HL-60 (cell line): ENCODE measurements around the gene LYPLAL1.

ENCODE experiments used
- DNase-seq, 2 experiments: peaks; one replicate each; pipeline ENCODE4 v3.0.0-alpha.2; 2010 to 2020; ENCODE audit warnings: low read depth in 1 of 2, low spot score in 1 of 2
- H3K27ac ChIP-seq: fragments of 250-450 bp; sonication (Bioruptor Pico); replicated peaks from 2 replicates; pipeline ENCODE4 v1.5.1; 2020; ENCODE audit warnings: mild to moderate bottlenecking, moderate library complexity
- H3K27me3 ChIP-seq: fragments of 250-450 bp; sonication (Bioruptor Pico); 2 replicates; pipeline ENCODE4 v1.5.1; 2021; ENCODE audit warnings: mild to moderate bottlenecking, moderate library complexity; ENCODE audit not compliant: insufficient read depth, poor library complexity, severe bottlenecking
- H3K4me3 ChIP-seq: replicated peaks from 2 replicates; pipeline ENCODE4 v1.5.1; 2011; ENCODE audit warnings: mild to moderate bottlenecking, control low read depth, low read length; ENCODE audit not compliant: insufficient read depth
- CTCF ChIP-seq: IDR thresholded peaks from one replicate; pipeline ENCODE4 v1.5.1; 2011; ENCODE audit warnings: low read length, control low read depth, inconsistent platforms; ENCODE audit not compliant: insufficient read depth
- GABPA ChIP-seq: IDR thresholded peaks from 2 replicates; pipeline ENCODE4 v1.6.1; 2012; ENCODE audit warnings: low read depth
- POLR2AphosphoS5 ChIP-seq: IDR thresholded peaks from 2 replicates; pipeline ENCODE4 v1.6.1; 2012; ENCODE audit warnings: low read depth
- REST ChIP-seq: IDR thresholded peaks from 2 replicates; pipeline ENCODE4 v1.6.1; 2012; ENCODE audit warnings: low read depth; ENCODE audit not compliant: insufficient replicate concordance
- SPI1 ChIP-seq: IDR thresholded peaks from 2 replicates; pipeline ENCODE4 v1.6.1; 2012; ENCODE audit warnings: low read depth, mild to moderate bottlenecking, borderline replicate concordance

The LYPLAL1 gene

GRCh38 chr1:219215477-219215876 lies 41.8 kb downstream of the LYPLAL1 start:
- Histone ChIP-seq H3K27ac (no peak overlapping the region), H3K27me3 (no peaks in the 10 kb centered on the region), H3K4me3 (no peak overlapping the region)
- no peak for TF ChIP-seq POLR2AphosphoS5
- TF ChIP-seq SPI1: no peak
- TF ChIP-seq GABPA: no peak
- TF ChIP-seq CTCF: no peak
- no peak for DNase-seq

- no peak overlapping the region for H3K4me3 ChIP-seq
- no peak for DNase-seq
- no peak for TF ChIP-seq POLR2AphosphoS5
- TF ChIP-seq CTCF: no peak
- TF ChIP-seq SPI1: no peak
- TF ChIP-seq REST: no peak
- no peak for TF ChIP-seq GABPA
- no peaks in the 10 kb centered on the region for H3K27me3 ChIP-seq
- H3K27ac ChIP-seq: no peak overlapping the region
Observed at GRCh38 chr1:219220945-219221344, 47.3 kb downstream of the LYPLAL1 start.

GRCh38 chr1:219223496-219223895 lies 49.8 kb downstream of the LYPLAL1 start:
- no peak for DNase-seq
- Histone ChIP-seq H3K27me3 (no peaks in the 10 kb centered on the region), H3K27ac (no peak overlapping the region), H3K4me3 (no peak overlapping the region)
- no peak for TF ChIP-seq SPI1
- no peak for TF ChIP-seq GABPA
- TF ChIP-seq REST: no peak
- no peak for TF ChIP-seq CTCF
- no peak for TF ChIP-seq POLR2AphosphoS5

GRCh38 chr1:219226196-219226595 lies 52.5 kb downstream of the LYPLAL1 start:
- Histone ChIP-seq H3K4me3 (no peak overlapping the region), H3K27me3 (no peaks in the 10 kb centered on the region), H3K27ac (no peak overlapping the region)
- no peak for TF ChIP-seq SPI1
- TF ChIP-seq GABPA: no peak
- no peak for TF ChIP-seq POLR2AphosphoS5
- no peak for TF ChIP-seq CTCF
- no peak for TF ChIP-seq REST
- no peak for DNase-seq
